T-helper 1 cell (primary cell): ENCODE measurements around the gene FUBP1.
"Not testable (repeated sequence)": the region's sequence is repeated elsewhere in the genome, so short reads cannot be mapped to it uniquely, and the experiment has no call there.

Experiments
- DNase-seq, 5 donors: peaks; one replicate each; pipeline ENCODE4 v3.0.0-alpha.2; 2012 to 2020

The FUBP1 gene

DNA sequence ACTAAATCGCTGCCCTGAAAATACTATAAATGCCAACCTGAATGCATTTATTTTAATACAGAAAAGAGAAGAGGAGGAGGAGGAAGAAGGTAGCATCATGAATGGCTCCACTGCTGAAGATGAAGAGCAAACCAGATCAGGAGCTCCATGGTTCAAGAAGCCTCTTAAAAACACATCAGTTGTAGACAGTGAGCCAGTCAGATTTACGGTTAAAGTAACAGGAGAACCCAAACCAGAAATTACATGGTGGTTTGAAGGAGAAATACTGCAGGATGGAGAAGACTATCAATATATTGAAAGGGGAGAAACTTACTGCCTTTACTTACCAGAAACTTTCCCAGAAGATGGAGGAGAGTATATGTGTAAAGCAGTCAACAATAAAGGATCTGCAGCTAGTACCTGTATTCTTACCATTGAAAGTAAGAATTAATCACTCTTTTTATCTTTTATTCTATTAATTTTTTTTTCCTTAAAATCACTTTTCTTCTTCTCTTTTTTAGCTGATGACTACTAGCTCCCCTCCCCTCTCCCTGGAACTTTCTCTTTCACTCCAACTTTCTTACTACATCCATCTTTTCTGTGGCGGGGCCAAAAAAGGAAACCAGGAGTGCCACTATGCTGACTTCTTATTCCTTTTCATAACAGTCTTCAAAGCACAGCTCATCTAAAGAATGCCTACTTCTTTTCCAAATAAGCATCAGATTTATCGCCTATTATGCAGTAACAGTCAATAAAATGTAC lies 36.3 kb downstream of the FUBP1 start:
- no peak for DNase-seq

DNA sequence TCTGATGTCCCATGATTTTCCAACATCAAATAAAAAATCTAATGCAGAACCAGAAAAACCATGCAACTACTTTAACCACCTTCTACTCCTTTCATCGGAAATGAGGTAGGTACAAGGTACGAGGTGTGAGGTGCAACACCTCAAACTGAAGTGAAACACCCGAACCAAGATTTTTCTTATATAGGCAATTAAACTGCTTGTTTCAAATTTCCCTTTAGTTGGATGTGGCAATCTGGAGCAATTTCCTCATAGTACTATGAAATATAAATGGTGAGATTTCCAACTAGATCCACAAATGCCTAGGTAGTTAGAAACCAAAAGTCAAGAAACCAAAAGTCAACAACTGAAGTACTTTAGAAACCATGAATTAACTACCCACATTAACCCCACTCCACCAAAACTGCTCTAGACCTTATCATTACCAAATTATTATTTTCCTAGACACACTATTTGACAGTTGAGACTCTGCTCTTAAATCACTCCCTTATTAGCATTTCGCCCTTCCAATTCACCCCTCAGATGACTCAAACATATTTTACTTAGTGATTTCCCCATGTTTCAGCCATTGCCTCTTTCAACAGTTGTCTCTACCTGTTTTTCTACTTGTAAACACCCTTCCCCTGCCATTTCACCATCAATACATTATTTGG lies 37.8 kb downstream of the FUBP1 start:
- DNase-seq, result no peak

DNA sequence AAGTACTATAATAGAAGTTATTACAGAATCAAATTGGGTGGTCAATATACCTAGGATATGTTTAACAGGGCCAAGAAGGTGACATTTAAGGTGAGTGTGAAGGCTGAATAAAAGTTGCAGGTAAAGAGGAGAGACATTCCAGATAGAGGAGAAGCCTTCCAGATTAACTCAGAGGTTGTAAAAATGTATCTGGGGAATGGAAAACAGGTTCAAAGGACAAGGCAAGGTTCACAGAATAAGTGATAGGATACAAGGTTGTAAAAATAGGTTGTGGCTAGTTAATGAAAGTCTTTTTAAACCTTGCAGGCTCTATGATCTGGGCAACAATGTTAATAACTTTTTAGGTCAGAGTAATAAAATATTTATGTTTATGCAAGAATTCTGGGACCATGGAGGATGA lies 40.2 kb downstream of the FUBP1 start:
- DNase-seq, result no peak

DNA sequence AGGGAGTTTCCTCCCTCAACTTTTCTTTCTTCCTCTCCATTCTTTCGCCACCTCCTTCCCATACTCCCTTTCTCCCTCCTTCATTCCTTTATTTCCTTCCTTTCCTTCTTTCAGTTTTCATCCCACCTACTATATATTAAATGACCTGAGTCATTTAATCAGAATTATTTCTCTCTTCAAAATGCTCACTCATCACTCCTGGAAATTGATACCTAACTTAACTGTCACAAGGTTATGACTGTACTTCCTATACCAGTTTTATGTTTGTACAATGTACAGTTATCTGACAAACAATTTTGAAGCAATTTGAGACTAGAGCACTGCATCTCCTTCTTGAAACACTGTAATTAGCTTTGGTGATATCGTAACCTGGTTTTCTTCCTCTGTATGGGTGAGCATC lies 49.1 kb downstream of the FUBP1 start:
- no peak for DNase-seq

DNA sequence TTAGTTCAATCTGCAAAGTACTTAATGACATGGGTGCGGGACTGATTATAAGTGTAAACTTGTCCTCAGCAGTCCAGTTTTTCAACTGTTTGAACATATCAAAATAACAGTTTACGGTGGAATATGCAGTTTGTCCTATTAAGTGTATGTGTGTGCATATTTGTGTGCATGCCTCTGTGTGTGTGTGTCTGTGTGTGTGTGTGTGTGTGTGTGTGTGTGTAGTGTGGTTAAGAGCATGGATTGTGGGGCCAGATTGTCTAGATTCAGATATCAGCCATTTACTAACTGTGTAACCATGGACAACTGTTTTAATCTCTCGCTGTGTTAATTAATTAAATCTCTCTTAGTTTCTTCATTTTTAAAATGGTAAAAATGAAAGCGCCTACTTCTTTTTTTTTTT lies 51.5 kb downstream of the FUBP1 start:
- DNase-seq, result no peak

DNA sequence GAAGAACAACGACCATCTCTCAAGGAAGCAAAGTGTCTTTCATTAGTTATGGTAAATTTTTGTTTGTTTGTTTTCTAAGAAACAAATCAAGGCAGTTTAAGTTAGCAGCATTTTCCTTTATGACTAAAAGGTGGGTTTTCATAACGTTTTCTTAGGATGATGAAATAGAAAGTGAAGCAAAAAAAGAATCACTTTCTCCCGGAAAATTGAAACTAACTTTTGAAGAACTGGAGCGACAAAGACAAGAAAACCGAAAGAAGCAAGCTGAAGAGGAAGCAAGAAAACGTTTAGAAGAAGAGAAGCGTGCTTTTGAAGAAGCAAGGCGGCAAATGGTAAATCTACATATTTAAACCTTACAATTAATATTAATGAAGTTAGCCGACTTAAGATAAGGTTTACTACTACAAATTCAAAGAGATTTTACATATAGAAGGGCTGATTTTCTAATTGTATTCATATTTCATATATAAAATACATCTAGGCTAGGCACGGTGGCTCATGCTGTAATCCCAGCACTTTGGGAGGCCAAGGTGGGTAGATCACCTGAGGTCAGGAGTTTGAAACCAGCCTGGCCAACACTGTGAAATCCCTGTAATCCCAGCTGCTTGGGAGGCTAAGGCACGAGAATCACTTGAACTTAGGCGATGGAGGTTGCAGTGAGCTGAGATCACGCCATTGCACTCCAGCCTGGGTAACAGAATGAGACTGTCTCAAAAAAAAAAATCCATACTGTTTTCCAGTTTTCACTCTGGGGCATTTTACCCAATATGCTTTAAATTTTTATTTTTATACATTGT lies 52.1 kb downstream of the FUBP1 start:
- DNase-seq, result peak in 1 of 5 donors; percentile 52

DNA sequence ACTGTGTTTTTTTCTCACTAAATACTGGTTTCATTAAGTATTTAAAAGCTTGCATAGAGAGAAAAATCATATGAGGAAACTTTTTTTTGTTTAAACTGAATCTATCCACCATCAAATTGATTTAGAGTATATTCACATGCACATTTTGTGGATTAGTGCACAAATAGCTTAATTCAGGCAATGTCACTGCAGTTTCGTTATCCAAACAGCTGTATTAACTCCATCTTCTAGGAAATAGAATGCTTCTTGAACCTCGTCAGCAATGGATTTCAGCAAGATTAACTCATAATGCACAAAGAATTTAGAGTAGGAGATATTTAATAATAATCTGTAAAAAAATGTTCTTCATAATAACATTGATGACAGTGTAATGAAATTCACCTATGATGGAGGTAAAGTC lies 52.9 kb downstream of the FUBP1 start:
- no peak for DNase-seq

DNA sequence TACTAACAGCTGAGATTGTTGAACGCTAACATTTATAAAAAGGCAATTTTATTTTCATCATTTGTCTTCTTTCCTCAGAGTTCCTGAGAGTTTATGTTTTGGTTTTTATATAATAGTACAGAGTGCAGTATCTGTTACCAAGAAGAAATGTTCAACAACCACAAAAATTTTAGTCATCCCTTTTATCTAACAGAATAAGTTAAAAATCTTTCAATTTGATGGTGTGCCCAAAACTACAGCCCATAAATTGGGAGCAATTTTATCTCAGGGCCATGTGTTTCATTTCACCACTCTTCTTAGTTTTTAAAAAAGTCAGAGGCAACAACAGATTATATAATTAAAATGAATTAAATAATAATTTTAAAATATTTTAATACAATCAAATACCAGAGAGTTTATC lies 53.4 kb downstream of the FUBP1 start:
- no peak for DNase-seq

DNA sequence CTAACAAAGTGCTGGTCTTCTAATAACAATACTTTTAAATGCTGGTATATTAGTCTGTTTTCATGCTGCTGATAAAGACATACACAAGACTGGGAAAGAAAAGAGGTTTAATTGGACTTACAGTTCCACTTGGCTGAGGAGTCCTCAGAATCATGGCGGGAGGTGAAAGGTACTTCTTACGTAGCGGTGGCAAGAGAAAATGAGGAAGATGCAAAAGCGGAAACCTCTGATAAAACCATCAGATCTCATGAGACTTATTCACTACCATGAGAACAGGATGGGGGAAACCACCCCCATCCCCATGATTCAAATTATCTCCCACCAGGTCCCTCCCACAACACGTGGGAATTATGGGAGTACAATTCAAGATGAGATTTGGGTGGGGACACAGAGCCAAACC lies 60.0 kb downstream of the FUBP1 start:
- DNase-seq, result not testable (repeated sequence)

DNA sequence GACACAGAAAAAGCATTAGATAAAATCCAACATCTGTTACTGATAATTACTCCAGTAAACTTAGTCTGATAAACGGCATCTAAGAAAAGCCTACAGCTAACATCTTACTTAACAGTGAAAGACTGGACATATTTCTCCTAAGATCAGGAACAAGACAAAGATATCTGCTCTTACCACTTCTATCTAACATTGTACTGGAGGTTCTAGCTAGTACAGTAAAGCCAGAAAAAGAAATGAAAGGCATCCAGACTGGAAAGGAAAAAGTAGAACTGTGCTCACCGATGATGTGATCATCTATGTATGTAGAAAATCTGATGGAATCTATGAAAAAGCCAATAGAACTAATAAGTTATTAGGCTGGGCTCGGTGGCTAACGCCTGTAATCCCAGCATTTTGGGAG lies 68.8 kb downstream of the FUBP1 start:
- no peak for DNase-seq

DNA sequence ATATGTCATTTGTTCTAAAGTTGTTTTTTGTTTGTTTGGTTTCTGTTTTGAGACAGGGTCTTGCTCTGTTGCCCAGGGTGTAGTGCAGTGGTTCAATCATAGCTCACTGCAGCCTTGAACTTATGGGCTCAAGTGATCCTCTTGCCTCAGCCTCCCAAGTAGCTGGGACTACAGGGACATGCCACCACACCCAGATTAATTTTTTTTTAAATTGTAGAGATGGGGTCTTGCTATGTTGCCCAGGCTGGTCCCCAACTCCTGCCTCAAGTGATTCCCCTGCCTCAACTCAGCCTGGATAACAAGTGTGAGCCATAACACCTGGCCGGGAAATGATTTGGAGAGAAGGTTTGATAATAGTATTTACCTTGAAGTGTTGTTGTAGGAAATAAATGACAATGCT lies 72.2 kb downstream of the FUBP1 start:
- no peak for DNase-seq

DNA sequence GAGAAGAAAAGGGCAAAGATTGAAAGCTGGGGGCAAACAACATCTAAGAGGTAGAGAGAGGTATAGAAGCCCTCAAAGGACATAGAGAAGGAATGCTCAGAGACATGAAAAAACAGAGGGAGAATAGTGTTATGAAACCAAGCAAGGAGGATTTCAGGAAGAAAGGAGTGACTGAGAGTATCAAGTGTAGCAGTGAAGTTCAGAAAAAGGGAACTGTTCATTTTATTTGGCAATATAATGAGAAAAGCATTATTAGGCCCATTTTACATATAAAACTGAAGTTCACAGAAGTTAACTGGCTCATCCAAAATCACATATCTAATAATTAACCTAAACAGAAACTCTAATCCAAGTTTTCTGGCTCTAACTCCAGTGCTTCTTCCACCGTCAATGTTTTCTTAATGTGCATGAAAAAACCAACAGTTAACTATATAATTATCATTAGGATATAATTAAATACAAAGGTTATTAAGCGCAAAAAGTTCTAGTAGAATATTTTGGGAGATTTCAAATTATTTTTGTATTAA lies 72.8 kb downstream of the FUBP1 start:
- no peak for DNase-seq

DNA sequence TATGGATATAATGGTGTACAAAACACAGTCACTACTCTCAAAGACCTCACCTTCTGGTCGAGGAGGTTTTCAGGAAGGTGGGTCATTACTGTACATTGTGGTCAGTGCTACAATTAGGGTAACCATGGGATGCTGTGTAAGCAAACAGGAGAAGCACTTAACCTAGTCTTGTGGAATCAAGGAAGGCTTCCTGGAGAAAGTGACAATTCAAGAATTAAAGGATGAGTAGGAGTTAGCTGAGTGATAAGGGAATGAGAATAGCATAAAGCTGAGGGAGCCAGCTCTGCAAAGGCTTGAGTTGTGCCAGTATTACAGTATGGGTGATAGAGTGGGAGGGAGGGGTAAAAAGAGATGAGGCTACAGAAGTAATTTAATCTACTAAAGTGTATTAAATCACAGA lies 73.3 kb downstream of the FUBP1 start:
- DNase-seq, result no peak

DNA sequence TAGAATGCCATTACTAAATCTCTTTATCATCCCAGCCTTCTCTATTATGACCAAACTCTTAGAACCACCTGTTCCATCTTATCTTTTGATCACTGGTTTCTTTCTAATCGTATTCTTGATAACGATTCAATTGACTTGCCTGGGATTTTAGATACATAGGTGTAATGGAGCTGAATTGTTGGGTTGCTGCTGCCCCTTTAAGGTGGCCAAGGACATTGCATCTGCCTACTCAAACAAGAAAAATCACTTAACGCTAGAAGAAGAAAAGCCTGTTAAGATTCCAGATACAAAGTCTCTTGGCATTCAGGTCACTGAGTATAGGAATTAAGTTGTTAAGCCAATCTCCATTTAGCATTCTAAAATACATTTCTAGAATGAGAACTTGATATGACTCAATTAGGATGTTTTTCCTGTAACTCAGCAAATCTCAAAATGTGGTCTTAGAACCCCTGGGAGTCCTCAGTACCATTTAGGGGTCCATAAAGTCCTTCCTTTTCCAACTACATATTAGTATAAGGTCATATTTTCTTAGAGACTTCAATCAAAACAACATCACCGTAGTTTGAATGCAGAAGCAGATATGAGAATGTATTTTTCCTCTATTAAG lies 78.1 kb downstream of the FUBP1 start:
- peak in 1 of 5 donors; percentile 8 for DNase-seq

DNA sequence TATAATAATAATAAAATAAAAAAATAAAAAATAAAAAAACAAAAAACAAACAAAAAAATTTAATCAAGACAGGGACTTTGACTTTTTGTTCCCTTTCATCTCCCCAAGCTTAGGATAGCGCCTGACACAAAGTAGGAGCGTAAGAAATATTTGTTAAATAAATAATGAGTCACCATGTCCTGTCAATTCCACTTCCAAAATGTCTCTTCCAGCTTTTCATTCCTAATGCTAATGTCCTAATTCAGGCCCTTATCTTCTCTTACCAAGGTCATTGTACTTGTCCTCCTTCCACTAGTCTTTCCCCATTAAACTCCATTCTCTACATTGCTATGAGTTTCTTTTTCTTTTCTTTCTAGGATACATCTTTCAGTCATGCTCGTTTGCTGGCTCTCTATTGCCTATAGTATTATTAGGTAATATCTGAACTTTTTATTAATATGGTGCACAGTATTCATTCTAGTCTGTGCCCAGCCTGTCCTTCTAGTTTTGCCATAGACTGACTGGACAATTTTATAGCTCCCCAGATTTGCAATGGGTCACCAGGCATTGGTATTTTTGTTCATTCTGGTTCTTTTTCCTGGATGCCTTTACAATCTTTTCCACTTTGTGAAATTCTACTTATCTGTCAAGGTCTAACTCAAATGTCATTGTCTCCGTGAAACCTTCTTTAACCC lies 79.1 kb downstream of the FUBP1 start:
- DNase-seq, result no peak
